Vagina (tissue), 2 donors: Measurements from ENCODE around the gene RNF10. TPM values are rescaled to one million over a fixed set of nuclear protein-coding genes. Genes with fewer than 3 reads are reported as not detected.

Experiments used
- DNase-seq, 2 donors: peaks; one replicate each; pipeline ENCODE4 v3.0.0-alpha.2; 2017; ENCODE audit errors: extremely low spot score in 2 of 2
- H3K27ac ChIP-seq: fragments of 200-600 bp; sonication (generic); one replicate; pipeline ENCODE4 v1.5.1; 2019
- H3K27me3 ChIP-seq: fragments of 200-600 bp; sonication (generic); one replicate; pipeline ENCODE4 v1.5.1; 2019
- H3K36me3 ChIP-seq, 2 donors: fragments of 200-600 bp; sonication (generic); one replicate each; pipeline ENCODE4 v1.5.1; 2017 to 2019
- H3K4me1 ChIP-seq: fragments of 200-600 bp; sonication (generic); one replicate; pipeline ENCODE4 v1.5.1; 2019
- H3K4me3 ChIP-seq, 2 donors: fragments of 200-600 bp; sonication (generic); 1 replicate in 1 of 2; 2 replicates in 1 of 2; pipeline ENCODE4 v1.5.1; 2016 to 2019
- H3K9me3 ChIP-seq: fragments of 200-600 bp; sonication (generic); one replicate; pipeline ENCODE4 v1.5.1; 2019
- CTCF ChIP-seq, 3 experiments: fragments of 450-650 bp in 2 of 3; fragments of 200-600 bp in 1 of 3; sonication (generic) in 1 of 3; IDR thresholded peaks; one replicate each; pipeline ENCODE4 v1.5.1; 2017 to 2019; ENCODE audit warnings: antibody characterized with exemption in 3 of 3, mild to moderate bottlenecking in 2 of 3, moderate library complexity in 2 of 3
- POLR2A ChIP-seq, 2 donors: fragments of 450-650 bp; IDR thresholded peaks; one replicate each; pipeline ENCODE4 v1.6.1; 2017; ENCODE audit warnings: antibody characterized with exemption in 2 of 2, mild to moderate bottlenecking in 2 of 2, moderate library complexity in 2 of 2
- POLR2AphosphoS5 ChIP-seq, 2 donors: sonication (generic); formaldehyde crosslinking; IDR thresholded peaks; one replicate each; pipeline ENCODE4 v1.9.0; 2017; ENCODE audit warnings: antibody characterized with exemption in 2 of 2, mild to moderate bottlenecking in 2 of 2, low read depth in 1 of 2; ENCODE audit not compliant: insufficient read depth in 1 of 2
- intact Hi-C: fragments of 100-400 bp; cut with DNase I; formaldehyde crosslinking; loops from one replicate; pipeline ENCODE4 v1.15.1; 2023
- total RNA-seq: library from RNA; depleted of rRNA; stranded (reverse); fragments of >200 nt; gene quantifications from one replicate; pipeline ENCODE4 v1.2.3, GENCODE V29; 2016

RNF10 gene
- total RNA-seq, 1 donor from 2014 or later = 161 TPM

GRCh38 chr12:120583478-120584030 lies 49.4 kb downstream of the RNF10 start:
- H3K4me1 ChIP-seq = peaks cover 36% of the 10 kb centered on the region
- DNase-seq = no peak
- no peaks in the 10 kb centered on the region for H3K9me3 ChIP-seq
- peaks cover 0 to 6% of the 10 kb centered on the region in 2 donors for H3K36me3 ChIP-seq
- H3K27ac ChIP-seq = no peak overlapping the region
- TF ChIP-seq CTCF (IDR thresholded peaks at IDR 0.05) (peak; percentile 83 to 89 (median 84)), POLR2AphosphoS5 (IDR thresholded peaks at IDR 0.05; ENCODE audit: insufficient read depth in 1 of 2, low read depth in 1 of 2) (no peak)
- intact Hi-C loops = loop anchor here (5.0 kb wide), 2 partner anchors 64 to 129 kb away; partner anchors contain the start of gene UNC119B
- peak overlapping the region in 1 of 2 donors; percentile 21 for H3K4me3 ChIP-seq
- no peaks in the 10 kb centered on the region for H3K27me3 ChIP-seq

DNA sequence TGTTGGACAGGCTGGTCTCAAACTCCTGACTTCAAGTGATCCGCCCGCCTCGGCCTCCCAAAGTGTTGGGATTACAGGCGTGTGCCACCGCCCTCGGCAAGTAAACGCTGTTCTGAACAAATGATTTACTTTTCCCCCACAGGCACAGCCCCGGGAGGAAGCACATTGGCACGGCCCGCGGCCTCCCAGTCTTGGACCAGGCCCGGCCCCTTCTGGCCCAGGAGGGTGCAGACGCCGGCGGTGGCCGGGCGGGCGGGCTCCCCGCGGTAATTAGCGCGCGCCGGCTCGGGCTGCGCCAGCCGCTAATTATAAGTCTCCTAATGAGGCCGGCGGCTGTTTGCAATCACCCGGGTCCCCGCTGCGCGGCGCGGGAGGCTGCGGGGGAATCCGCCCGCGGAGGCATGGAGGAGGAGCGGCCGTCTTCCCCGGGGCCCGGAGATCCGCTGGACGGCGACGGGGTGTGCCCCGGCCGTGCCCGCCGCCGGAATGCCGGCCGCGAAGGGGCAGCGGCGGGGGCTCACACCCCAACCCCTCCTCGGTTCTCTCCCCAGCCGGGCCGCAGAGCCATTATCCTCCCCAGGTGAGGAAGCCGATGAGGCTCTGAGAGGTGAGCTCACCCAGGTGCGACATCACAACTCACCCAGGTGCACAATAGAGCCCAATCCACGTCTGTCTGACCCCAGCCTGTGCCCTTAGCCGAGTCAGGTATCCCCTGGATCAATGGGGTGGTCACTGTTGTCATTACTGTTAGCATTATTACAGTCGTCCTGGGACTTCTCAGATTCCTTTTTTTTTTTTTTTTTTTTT lies 50.4 kb downstream of the RNF10 start:
- Histone ChIP-seq H3K27ac (peak overlapping the region; percentile 14), H3K4me3 (peak overlapping the region; percentile 43 to 50), H3K4me1 (peaks cover 36% of the 10 kb centered on the region), H3K36me3 (no peaks in the 10 kb centered on the region), H3K9me3 (no peaks in the 10 kb centered on the region), H3K27me3 (no peaks in the 10 kb centered on the region)
- intact Hi-C loops = loop anchor here (5.0 kb wide), 3 partner anchors 63 to 388 kb away; partner anchors contain the start of gene UNC119B
- TF ChIP-seq POLR2AphosphoS5 (IDR thresholded peaks at IDR 0.05; ENCODE audit: insufficient read depth in 1 of 2, low read depth in 1 of 2) (no peak), CTCF (IDR thresholded peaks at IDR 0.05) (peak in 1 of 3 experiments; percentile 5)
- DNase-seq = no peak

DNA sequence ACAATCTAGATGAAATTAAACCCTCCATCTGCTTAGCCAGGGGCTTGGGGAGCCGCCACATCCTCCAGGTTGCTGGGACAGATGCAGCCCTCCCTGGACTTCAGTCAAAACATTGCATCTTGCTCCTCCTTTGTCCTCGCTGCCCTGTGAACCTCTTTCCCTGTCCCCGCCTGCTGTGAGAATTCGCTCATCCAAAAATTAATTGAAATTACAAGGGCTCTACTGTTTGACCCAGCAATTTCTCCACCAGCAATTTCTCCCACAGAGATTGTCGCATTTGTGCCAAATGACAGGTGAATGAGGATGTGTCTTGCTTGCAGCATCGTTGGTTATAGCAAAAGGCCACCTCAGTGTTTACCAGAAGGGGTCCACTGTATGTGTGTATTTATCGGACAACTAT lies 52.0 kb downstream of the RNF10 start:
- intact Hi-C loops = loop anchor here (5.0 kb wide), 1 partner anchor 386 kb away; no protein-coding TSS in a partner anchor

DNA sequence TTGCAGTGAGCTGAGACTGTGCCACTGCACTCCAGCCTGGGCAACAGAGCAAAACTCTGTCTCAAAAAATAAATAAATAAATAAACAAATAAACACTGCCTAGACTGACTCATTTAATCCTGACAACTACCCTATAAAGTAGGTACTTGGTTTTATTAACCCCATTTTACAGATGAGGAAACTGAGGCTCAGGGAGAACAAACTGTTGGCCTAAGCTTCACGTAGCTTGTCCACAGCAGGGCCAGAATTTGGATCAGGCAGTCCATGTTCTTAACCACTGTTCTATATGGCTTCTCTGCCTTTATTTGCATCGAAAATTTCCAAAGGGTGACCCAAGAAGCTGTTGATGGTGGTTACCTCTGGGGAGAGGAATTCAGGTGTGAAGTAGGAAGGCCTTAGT lies 52.7 kb downstream of the RNF10 start:
- H3K9me3 ChIP-seq = no peaks in the 10 kb centered on the region
- TF ChIP-seq POLR2A (IDR thresholded peaks at IDR 0.05) (no peak), POLR2AphosphoS5 (IDR thresholded peaks at IDR 0.05; ENCODE audit: insufficient read depth in 1 of 2, low read depth in 1 of 2) (no peak), CTCF (IDR thresholded peaks at IDR 0.05) (no peak)
- no peaks in the 10 kb centered on the region for H3K36me3 ChIP-seq
- no peaks in the 10 kb centered on the region for H3K27me3 ChIP-seq
- H3K4me3 ChIP-seq = no peak overlapping the region
- no peak for DNase-seq
- no peak overlapping the region for H3K27ac ChIP-seq
- intact Hi-C loops = loop anchor here (5.0 kb wide), 1 partner anchor 385 kb away; no protein-coding TSS in a partner anchor
- peaks cover 22% of the 10 kb centered on the region for H3K4me1 ChIP-seq

More for the DNA sequence above, 52.0 kb downstream of the RNF10 start:
- Histone ChIP-seq H3K27me3 (no peaks in the 10 kb centered on the region), H3K36me3 (no peaks in the 10 kb centered on the region), H3K4me3 (no peak overlapping the region), H3K27ac (no peak overlapping the region), H3K4me1 (peaks cover 26% of the 10 kb centered on the region), H3K9me3 (no peaks in the 10 kb centered on the region)
- DNase-seq = no peak
- TF ChIP-seq POLR2A (IDR thresholded peaks at IDR 0.05) = no peak
- TF ChIP-seq POLR2AphosphoS5 (IDR thresholded peaks at IDR 0.05; ENCODE audit: insufficient read depth in 1 of 2, low read depth in 1 of 2) = no peak
- TF ChIP-seq CTCF (IDR thresholded peaks at IDR 0.05) = no peak
